Measurements from ENCODE around the gene ATP4B.

DNA sequence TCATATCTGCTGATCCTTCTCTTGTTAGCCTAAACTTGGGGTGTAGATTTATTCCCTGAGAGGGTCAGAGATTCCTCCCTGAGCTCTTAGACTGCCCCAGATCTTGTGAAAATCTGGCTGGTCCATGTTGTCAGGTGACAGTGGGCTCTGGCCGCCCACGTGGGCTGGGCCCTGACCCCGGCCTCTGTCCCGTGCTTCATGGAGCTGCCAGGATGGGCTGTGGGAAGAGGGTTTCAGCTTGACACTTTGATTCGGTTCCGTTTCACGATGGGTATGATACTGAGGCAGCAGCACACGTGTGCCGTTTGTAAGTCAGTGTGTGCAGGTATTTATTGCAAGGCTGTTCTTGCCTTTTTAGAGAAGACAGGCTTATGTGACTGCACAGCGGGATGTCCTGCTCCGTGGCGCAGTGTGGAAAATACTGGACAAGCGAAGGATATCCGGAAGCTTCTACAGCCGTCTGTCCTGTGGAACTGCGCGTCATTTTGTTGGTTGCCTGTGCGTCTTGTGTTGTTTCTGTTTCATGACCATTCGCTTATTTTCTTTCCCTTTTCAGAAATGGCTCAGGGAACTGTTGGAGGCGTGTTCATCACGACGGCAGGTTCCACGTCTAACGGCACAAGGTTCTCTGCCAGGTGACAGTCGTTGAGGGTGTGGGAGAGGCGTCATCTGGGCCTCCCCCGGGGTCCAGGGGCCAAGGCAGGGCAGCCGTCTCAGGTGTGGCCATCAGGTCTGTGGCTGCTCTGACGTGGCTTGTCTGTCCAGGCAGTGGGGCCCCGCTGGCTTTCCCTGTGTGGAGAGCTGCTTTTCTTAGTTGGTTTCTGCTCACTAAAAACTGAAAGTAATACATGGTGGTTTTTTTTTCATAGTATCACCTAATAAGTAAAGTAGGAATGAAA is 20.5 kb downstream of the ATP4B start:
- TF ChIP-seq CTCF (IDR thresholded peaks at IDR 0.05) = no peak
- TF ChIP-seq POLR2A (IDR thresholded peaks at IDR 0.05) = no peak
